Activated CD8-positive, alpha-beta memory T cell treated with anti-CD3 and anti-CD28 coated beads for 4 hours (primary cell): ENCODE measurements around the gene CHST13.
"Not testable (repeated sequence)": the region's sequence is repeated elsewhere in the genome, so short reads cannot be mapped to it uniquely, and the experiment has no call there.

Experiments used
- DNase-seq, 2 donors: peaks; one replicate each; pipeline ENCODE4 v3.0.0-alpha.2; 2020; ENCODE audit warnings: low read depth in 2 of 2

CHST13 gene

DNA sequence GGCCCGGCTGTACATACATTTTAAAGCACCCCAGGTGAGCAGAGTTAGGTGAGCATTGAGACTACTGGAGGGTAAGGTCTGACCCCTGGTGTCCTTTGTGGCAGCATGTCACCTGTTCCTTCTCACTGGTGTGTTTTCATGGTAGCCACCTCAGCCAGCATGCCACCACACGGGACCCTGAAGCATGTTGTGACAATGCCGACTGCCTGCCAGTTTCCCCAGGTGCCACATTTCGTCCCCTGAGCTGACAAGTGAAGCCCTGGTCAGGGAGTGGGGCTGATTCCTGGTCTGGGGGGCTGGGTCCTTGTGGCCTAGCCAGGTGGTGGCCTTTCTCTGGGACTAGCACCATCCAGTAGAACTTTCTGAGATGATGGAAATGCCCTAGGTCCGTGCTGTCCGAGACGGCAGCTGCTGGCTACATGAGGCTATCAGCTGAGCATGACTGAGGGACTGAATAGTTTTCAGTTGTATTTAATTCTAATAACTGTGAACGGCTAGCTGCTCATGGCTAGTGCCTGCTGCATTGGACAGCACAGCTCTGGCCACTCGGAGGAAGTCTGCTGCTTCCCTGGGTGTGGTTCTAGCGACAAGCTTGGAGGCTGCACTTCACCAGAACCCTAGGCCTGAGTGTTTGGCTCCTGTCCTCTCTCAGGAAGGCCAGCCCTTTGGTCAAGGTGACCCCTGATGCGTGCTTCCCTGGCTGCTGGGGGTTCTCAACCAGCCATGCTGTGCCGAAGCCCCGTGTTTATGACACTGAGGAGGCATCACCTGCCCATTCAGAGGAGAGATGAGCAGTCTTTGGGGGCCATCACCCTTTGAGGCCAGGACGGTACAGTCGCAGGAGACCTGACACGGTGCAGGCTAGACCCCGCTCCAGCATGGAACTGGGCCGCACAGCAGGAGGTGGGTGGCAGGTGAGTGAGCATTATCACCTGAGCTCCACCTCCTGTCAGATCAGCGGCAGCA is 30.9 kb downstream of the CHST13 start:
- no peak for DNase-seq

DNA sequence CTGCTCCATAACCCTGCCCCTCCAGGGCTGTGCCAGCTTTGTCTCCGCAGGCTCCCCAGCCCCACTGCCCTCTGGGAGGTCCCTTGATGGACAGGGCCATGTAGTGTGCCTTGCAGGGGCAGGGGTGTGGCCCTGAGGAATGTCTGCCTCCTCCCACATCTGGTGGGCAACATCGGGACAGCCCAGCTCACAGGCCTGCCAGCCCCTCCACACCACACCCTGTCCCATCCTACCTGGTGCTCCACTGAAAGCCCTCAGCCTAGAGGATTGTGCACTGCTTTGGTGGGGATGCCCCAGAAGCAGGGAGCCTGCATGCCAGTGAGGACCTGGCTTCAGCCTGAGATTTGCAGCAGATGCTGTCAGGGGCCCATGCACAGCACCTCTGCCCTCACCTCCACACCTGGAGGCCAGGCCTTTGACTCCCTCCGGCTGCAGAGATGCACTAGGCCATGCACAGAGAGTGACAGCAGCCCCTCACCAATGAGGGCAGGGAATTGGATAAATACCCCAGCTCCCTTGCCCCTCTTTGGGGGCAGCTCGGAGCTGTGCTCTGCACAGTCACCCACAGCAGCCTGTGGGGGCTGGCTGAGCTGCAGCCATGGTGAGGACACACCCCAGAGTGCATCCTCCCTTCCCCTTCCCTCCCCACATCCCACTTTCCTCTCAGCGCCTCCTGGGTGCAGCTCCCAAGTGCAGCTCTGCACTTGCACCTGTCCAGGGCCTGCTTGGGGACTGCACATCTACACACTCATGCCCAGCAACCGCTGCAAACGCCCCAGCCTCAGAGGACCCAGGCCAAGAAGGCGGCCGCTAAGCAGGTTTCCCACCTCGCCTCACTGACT is 32.1 kb downstream of the CHST13 start:
- no peak for DNase-seq

DNA sequence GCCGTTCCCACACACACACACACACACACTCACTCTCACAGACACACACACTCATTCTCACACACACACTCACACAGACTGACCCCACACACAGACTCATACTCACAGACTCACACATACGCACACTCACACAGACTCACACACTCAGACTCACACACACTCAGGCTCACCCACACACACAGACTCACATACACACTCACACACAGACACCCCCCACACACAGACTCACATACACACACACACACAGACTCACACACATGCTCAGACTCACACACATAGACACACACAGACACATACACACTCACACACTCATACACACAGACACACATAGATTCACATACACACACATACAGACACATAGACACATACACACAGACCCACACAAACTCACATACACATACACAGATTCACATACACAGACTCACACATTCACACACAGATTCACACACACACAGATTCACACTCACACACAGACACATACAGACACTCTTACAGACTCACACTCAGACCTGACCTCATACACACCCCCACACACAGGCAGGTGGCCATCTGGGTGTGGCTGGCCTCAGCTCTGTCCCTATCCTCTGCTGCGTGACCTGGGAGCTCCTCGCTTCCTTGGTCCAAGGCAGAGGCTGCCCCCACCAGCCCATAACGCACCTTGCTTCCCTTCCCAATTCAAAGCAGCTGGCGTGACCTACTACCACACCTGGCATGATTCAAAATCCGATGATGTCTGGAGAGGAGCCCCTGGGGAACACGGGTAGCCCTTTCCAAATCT is 32.9 kb downstream of the CHST13 start:
- no peak for DNase-seq

DNA sequence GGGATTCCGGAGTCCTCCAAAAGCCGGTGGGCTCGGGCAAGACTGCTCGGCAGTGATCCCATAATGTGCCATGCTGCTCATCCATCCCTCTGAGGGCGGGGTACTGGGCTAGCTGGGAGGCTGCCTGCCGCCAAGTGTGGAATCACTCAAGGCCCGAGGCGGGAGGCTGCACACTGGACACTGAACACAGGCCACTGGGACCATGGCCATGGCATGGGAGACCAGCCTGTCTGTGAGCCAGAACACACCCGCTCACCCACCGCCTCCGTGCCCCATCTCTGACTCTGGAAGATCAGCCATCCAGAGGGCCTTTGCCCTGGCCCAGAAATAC is 33.4 kb downstream of the CHST13 start:
- DNase-seq = no peak

DNA sequence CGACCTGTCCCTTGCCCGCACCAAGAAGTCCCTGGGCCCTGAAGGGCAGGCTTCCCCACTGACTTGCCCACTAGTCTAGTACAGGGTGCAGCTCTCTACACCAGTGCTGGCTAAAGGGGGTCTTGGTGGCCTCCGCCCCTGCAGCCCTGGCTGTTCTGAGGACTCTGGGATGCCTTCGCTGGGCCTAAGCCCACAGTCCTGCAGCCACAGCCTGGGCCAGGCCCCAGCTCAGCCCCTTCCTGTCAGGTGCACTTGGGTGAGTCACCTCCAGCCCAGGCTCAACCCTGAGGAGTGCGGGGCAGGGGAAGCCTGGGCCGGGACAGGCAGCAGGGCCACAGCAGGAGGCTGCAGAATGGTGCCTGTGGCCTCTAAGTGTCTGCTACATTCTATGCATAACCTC is 33.8 kb downstream of the CHST13 start:
- no peak for DNase-seq

DNA sequence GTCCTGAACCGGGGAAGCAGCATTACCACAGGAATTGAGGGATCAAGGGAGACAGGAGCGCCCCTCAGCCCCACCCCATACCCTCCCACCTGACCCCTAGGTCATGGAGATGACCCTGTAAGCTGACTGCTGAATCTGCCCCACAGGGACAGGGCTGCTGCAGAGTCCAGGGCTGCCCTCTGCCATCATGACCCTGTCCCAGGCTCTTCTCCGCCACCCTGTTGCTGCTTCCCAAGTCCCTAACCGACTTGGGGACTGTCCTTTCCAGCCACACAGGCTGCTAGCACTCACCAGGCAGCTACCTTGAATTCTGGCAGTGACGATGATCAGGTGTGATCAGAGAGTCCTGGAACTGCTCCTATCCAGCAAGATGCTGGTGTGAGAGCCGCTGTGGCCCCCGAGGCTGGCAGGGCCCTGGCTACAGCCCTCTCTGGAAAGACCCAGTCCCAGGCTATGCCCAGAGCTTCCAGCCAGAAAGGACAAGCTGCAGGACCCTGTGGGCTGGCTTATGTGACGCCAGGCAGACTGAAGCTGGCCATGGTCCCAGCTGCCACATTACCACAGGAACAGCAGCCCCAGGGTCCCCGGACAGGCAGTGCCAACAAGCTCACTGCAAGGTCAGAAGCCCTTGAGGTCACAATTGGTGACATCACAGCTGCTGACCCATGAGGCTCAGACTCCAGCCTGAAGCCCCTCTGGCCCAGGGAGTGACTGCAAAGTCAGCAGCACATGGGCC is 34.5 kb downstream of the CHST13 start, which contains the start of gene C3orf22:
Gene C3orf22 (minus strand): TSS at position 597 of the 736 bp plus-strand sequence. CDS start 5,542 bp downstream, outside the sequence.
- no peak for DNase-seq

DNA sequence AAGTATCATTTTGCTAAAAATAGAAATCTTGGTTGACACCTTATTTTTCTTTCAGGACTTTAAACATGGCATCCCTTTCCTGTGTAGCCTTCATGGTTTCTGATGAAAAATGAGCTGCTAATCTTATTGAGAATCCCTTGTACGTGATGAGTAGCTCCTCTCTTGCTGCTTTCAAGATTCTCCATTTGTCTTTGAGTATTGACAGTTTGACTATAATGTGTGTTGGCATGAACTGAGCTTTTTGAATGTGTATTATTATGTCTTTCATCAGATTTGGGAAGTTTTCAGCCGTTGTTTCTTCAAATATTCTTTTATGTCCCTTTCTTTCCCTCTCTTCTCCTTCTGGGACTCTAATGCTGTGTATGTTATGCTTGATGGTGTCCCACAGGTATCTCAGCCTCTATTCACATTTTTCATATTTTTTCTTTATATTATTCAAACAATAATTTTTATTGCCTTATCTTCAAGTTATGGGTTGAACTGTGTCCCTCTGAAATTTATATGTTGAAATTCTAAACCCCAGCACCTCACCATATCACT is 38.9 kb downstream of the CHST13 start:
- DNase-seq = no peak

DNA sequence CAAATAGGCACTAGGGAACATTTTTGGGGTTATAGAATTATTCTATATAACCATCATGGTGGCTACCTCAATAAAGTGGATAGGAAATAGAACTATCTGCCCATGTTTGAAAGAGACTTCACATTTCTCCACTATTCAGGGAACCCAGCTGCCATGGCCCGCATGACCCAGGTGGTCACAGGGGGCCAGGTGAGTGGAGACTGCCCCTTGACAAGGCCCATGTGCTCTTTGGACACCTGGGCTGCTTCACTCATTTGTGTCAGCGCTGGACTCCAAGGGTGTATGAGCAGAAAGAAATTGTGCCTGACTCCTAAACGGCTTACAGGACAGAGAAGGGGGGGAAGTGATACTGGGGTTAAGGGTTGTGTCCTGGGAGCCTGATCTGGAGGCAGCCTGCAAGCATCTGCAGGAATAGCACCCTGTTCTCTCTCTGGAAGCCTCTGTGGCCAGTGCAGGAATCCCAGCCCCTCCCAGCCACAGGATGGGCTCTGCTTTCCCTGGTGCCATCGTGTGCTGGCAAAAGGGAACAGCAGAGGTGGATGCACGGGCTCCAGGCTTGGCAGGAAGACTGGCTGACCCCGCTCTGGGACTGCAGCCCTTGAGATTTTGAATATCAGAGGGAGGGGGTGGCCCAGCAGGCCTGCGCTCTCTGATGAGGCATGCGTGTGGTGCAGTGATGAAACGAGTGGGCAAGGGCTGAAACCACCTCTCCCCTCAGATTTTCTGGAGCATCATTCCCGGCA is 43.9 kb downstream of the CHST13 start:
- no peak for DNase-seq

DNA sequence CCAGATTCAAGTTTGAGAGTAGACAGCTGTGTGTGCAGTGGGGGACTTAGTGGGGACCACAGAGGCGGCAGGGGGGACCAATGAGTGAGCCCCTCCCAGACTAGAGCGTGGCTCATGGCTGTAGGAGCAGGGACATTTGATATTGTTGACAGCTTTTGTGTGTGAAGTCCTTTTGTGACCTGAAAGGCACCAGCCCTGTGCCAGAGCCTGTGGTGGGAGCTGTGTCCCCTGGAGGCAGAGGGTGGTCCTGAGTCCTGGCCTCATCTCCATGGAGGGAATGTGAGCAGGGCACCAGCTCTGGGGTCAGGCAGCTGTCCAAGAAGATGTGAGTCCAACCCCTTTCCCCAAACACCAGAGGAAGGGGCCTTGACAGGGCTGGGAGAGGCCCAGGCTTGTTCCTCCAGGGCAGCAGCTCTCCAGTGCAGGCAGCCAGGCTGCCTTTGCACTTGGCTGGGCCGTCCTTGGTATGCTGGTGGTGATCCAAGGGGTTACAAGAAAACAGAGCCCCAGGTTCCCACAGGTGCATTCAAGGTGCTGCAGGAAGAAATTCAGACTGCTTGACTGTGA is 44.9 kb downstream of the CHST13 start:
- no peak for DNase-seq

DNA sequence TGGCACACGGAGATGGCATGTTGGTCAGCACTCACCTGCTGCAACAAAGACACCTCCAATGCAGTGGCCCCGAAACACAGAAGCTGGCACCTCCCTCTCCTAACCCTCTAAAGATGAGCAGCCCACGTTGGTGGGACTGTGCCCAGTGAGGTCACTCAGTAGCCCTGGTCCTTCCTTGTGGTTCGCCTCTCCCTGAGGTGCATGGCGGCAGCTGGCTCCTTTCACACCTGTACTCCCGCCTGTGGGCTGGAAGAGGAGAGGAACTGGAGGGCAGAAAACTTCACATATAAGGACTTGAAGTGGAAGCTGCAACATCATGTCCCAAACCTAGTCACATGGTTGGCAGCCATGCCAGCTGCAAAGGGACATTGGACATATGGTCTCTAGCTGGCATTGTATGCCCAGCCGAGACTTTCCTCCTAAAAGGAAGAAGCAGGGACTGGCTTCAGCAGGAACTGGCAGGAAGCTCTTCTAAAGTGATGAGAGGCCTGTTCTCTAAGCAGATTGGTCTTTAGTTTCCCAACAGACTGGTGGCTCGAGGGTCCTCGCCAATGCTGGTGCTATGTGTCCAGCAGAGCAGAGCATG is 45.5 kb downstream of the CHST13 start:
- no peak for DNase-seq

DNA sequence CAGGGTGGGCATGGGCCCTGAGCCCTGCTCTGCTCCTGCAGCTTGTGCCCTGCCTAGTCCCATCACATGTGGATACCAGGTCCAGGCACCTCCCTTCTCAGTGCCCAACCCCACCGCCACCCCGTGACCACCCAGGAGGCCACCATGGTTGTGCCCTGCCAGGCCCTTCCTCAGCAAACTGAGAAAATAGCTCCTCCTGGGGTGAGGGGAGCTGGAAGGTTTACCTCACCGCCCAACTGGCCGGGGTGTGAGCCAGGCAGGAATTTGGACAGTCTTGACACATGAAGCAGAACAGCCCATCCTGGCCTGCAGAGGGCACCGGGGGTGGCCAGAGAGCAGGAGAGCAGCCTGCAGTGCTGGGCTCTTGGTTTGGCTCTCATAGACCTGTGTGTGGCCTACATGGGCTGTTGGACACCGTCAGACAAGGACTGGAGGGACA is 46.2 kb downstream of the CHST13 start:
- DNase-seq = no peak

DNA sequence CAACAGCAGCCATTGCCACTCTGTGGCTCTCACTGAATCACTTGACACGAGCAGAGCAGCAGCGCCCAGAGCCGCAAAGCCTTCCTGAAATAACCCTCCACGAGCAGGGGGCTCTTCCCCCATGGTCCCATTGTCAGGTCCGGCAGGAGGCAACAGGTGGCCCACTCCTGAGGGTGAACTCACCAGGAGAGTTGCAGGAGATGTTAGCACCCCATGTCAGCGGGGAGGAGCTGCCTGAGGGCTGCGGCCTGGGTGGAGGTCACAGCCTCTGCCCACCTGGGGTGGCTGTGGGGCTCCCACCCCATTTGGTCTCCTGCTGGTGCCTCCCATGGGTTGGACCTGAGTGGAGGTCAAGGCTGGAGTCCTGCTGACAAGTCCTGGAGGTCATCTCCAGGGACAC is 47.1 kb downstream of the CHST13 start:
- no peak for DNase-seq

DNA sequence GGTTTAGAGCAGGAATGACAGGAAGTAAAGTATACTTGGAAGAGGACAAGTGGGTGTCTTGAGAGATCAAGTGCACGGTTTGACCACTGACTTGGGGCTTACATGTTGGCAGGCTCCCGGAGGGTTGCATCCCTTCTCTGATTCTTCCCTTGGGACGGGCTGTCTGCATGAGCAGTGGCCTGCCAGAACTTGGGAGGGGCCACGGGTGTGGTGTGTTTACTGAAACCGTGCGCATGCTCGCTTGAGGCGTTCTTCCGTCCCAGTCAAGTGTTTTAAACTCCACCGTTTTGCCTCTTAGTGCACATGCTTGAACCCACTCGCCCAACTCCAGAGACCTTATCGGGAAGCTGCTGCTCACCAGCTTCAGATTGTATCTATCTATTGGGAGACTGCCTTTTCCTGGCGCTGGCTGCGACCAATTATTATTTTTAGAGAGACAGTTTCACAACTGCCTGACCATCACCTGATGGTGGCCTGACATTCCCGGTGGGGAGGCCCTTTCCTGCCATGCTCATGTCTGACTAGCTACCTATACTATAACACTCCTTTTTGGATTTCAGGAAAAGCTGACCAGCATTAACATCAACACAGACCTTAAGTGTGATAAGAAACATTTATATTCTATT is 49.6 kb downstream of the CHST13 start:
- no peak for DNase-seq

DNA sequence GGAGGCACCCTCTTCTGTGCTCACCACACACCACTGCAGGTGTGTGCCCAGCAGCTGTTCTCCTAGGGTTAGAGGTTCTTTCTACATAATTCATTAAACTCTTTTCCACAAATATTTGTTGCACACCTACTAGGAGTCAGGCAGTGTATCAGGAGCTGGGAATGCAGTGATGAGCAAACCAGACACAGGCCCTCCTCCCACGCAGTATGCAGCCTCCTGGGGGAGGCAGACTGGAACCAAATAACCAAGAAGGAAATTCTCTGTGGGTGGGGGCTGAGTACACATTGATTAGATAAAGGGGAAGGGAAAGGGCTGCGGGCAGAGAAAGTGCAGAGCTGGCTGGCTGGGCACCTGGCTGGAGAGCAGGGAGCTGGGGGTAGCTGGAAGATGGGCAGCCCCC is 53.3 kb downstream of the CHST13 start:
- DNase-seq = no peak

DNA sequence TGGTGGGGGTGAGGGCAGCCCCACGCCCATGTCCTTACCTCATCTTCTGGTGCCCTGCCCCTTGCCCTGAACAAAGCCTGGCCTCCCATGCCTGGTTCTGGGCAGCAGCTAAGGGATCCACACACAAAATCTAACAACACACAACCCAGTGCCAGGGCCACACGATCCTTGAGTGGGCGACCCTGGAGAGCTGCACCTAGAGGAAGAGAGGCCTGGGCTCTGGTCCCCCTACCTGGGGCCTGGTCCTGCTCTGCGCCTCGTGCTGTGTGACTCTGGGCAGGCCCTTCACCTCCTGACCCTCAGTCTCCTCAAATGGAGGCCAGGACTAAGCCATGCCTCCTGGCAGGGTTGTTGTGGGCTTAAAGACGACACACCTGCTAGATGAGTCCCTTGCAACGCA is 54.7 kb downstream of the CHST13 start:
- no peak for DNase-seq

DNA sequence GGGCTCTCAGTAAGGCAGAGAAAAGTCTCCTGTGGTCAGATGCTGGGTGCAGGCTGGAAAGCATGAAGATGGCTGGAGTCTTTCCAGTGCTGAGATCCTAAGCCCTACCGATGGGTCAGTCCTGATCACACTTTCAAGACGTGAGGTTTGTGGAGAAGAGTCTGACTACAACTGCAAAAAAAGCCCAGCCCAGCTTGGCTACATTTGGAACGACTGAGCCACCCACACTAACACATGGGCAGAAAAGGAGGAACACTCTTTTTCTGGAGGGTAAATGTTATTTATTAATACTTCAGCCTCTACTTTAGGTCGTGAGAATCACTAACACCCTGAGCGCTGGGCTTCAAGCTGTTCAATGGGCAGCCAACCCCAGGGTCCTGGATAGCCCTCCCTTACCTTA is 56.8 kb downstream of the CHST13 start:
- no peak for DNase-seq

DNA sequence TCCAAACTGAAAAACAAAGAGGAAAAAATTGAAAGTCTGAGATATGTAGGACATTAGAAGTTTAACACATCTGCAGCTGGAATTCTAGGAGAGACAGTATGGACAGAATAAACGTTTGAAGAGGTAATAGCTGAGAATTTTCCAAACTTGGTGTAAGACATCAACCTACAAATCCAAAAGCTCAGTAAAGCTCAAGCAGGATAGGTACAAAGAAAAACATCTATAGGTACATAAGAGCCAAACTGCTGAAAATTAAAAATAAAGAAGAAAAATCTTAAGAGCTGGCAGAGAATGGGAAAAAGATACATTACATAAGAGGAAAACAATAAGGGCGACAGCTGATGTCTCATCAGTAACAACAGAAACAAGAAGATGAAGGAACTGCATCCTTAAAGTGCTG is 57.6 kb downstream of the CHST13 start:
- no peak for DNase-seq

DNA sequence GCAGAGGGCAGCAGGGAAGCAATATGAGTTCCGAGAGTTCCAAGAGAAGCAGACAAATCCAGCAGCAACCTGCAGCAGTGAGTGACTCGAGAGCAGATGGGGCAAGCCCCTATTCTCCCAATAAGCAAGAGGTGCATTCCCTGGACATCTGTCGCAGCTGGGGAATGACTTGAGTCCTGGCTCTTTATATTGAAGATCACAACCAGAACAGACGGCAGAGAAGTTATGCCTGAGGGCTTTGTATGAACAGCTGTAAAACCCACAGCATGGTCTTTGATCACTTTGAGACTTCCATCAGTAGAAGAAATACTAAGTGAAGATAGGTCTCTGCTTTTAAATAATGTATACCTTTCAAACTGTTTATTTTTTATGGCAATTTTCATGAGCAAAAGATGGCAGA is 58.4 kb downstream of the CHST13 start:
- no peak for DNase-seq

DNA sequence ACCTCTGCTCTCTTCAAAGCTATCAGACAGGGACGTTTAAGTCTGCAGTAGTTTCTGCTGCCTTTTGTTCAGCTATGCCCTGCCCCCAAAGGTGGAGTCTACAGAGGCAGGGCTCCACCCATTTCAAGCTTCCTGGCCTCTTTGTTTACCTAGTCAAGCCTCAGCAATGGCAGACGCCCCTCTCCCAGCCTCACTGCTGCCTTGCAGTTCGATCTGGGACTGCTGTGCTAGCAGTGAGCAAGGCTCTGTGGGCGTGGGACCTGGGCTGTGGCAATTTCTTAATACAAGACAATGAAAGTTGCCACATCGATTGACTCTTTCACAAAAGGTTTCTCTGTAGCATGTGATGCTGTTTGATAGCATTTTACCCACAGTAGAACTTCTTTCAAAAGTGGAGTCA is 67.6 kb downstream of the CHST13 start:
- not testable (repeated sequence) for DNase-seq
